HG03378 (cell line): Measurements from ENCODE around the gene ME1.
"Not testable (repeated sequence)": the region's sequence is repeated elsewhere in the genome, so short reads cannot be mapped to it uniquely, and the experiment has no call there.

Experiments
- ATAC-seq: cut with Tn5 transposase; IDR thresholded peaks from one replicate; pipeline ENCODE4 v1.9.1; 2021; ENCODE audit warnings: mild to moderate bottlenecking, moderate library complexity; ENCODE audit not compliant: unreplicated experiment

ME1 gene

GRCh38 chr6:83260577-83260976 lies 170.3 kb downstream of the ME1 start:
- ATAC-seq: no peak

- no peak for ATAC-seq
Measured at GRCh38 chr6:83258517-83258916, 172.3 kb downstream of the ME1 start.

- ATAC-seq: no peak
Measured at GRCh38 chr6:83257791-83258190, 173.1 kb downstream of the ME1 start.

- ATAC-seq: not testable (repeated sequence)
Measured at GRCh38 chr6:83256719-83257118, 174.1 kb downstream of the ME1 start.

- ATAC-seq: no peak
Measured at GRCh38 chr6:83252719-83253118, 178.1 kb downstream of the ME1 start.

- no peak for ATAC-seq
Measured at GRCh38 chr6:83250235-83250634, 180.6 kb downstream of the ME1 start.

GRCh38 chr6:83247471-83247870 lies 183.4 kb downstream of the ME1 start:
- no peak for ATAC-seq

- ATAC-seq: no peak
Measured at GRCh38 chr6:83231146-83231545, 199.7 kb downstream of the ME1 start.

GRCh38 chr6:83226517-83226916 lies 204.3 kb downstream of the ME1 start:
- no peak for ATAC-seq

- peak; percentile 48 for ATAC-seq
Measured at GRCh38 chr6:83221889-83222479, 208.9 kb downstream of the ME1 start.

- ATAC-seq: no peak
Measured at GRCh38 chr6:83221276-83221675, 209.6 kb downstream of the ME1 start.

GRCh38 chr6:83220121-83220520 lies 210.7 kb downstream of the ME1 start:
- ATAC-seq: no peak

- no peak for ATAC-seq
Measured at GRCh38 chr6:83218646-83219045, 212.2 kb downstream of the ME1 start.

GRCh38 chr6:83216806-83217205 lies 214.0 kb downstream of the ME1 start:
- no peak for ATAC-seq

GRCh38 chr6:83215131-83216047 lies 215.5 kb downstream of the ME1 start:
- peak; percentile 100 for ATAC-seq

- ATAC-seq: no peak
Measured at GRCh38 chr6:83202031-83202430, 228.8 kb downstream of the ME1 start.

GRCh38 chr6:83199863-83200225 lies 231.0 kb downstream of the ME1 start:
- no peak for ATAC-seq

- ATAC-seq: peak; percentile 69
Measured at GRCh38 chr6:83199173-83199862, 231.5 kb downstream of the ME1 start.

- ATAC-seq: no peak
Measured at GRCh38 chr6:83198486-83199172, 232.2 kb downstream of the ME1 start.

GRCh38 chr6:83193747-83194566 lies 236.9 kb downstream of the ME1 start:
- peak; percentile 12 for ATAC-seq
